Islet precursor cell (in vitro differentiated cells): Measurements from ENCODE around the gene BOLA2B.
"Not testable (repeated sequence)": the region's sequence is repeated elsewhere in the genome, so short reads cannot be mapped to it uniquely, and the experiment has no call there.

Experiments used
- DNase-seq: peaks from one replicate; pipeline ENCODE4 v3.0.0-alpha.2; 2018

BOLA2B gene

DNA sequence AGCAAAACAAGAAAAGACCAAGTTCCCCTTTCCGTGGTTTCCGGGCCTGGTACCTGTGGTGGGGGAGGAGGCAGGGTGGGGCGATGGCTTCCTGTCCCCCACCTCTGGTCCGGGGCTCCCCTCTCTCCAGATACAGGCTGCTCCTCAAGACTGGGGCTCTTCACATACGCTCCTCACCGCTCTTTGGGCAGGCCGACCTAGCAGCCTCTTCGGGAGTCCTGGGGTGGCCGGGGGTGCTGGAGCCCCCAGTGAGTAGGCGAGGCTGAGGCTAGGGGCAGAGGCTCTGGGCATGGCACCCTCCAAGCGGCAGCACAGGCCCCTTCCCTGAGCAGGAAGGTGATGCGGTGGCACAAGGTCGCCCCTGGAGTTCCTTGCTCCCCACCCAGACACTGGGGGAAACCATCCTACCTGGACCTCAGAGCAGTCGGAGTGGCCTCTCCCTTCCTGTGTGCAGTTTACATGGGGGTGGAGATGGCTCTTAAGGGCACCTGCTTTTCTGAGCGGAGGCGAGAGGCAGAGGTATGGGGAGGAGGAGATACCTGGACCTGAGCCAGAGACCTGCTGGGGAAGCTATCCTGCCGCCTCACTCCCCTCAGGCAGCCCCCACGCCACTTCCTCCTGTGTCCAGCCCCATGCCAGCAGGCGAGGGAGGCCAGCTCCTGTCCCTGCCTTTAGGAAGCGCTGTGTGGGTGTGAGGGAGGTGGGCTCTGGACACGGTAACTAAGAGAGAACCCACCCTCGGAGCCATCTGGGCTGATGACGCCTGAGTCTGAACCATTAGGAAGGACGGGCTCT is 9.2 kb downstream of the BOLA2B start:
- no peak for DNase-seq

DNA sequence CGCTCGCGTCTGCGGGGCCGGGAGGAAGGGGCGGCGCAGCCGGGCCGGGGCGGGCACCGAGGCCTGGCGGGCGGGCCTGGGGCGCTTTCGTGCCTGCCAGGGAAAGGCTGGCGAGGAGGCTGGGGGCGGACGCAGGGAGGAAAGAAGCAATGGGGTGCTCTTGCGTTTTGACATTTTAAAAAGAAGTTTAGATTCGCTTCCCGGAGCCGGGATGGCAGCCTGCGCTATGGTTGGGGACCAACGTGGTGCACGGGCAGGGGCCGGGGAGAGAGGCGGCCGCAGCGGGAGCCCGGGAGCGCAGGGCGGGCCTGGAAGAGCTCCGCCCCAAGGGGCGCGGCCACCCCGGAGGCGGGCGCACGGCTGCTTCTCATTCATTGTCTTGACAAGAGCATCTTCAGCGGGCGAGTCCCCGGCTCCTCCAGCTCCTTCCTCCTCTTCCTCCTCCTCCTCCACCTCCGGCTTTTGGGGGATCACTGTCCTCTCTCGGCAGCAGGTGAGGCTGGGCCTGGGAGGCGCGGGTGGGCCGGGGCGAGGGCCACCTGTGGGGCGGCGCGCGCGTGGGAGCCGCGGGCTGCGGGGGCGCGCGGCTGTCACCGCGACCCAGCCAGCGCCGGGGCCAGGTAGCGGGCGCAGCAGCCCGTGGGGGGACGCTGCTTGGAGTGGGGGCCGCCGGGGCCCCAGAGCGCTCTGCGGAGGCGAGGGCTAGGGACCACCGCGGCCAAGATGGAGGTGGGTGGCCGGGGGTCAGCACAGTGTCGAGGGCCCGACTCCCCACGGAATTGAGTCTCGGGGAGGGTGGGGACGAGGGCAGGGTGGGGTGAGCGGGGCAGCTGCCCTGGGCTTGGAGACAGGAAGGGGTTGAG is 10.0 kb downstream of the BOLA2B start, which contains the start of gene CORO1A:
Gene CORO1A, plus strand, starts transcription at position 370 of the 863 bp plus-strand sequence. CDS start 1,608 bp downstream, outside the sequence.
- peak; percentile 91 for DNase-seq

DNA sequence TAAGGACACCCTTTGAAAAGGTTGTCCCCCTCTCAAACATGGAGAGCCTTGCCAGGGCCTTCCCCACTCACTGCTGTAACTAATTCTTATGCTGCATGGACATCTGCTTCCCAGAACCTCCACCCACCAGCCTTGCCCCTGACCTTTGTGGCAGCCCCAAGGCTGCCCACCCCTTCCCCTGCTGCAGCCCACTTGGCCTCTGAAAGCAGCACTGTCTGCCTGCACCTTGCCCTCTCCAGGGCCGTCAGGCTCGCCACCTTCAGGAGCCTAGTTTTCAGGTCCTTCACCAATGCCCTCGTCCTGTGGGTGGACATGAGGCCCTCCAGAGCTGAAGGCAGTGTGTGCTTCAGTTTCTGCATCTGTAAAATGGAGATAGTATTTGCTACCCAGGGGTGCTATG is 12.7 kb downstream of the BOLA2B start:
- no peak for DNase-seq

DNA sequence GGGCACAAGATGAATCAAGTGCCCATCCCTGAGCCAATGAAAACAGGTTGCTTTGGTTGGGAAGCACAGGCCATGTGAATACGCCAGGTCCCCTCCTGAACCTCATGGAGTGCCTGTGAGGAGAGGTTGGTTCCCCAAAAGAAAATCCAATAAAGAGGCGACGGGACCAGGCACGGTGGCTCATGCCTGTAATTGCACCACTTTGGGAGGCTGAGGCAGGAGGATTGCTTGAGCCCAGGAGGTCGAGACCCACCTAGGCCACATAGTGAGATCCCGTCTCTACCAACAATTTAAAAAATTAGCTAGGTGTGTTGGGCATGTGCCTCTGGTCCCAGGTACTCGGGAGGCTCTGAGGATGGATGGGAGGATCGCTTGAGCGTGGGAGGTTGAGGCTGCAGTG is 13.5 kb downstream of the BOLA2B start:
- DNase-seq: no peak

DNA sequence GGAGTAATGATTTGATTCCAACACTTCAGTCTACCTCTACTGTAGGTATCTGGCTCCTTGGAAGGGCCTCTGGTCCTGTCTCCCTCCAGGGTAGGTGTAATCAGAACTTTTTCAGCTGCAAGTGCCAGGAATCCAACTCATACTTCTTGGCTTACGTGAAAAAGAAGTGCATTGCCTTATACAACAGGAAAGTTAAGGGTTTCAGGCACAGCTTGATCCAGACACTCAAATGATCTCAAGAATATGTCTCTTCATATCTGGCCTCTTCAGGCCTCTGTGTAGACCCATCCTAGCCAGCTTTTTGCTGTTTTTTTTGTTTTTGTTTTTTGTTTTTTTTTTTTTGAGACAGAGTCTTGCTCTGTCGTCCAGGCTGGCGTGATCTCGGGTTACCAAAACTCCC is 14.3 kb downstream of the BOLA2B start:
- DNase-seq: no peak

DNA sequence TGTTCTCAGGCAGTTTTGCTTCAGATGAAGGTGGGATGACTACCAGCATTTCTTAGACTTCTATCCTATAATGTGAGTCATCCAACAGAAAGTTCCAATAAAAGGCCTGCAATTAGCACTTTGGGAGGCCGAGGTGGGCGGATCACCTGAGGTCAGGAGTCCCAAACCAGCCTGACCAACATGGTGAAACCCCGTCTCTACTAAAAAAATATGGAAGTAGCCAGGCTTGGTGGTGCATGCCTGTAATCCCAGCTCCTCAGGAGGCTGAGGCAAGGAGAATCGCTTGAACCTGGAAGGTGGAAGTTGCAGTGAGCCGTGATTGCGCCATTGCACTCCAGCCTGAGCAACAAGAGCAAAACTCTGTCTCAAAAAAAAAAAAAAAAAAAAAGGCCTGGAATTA is 16.6 kb downstream of the BOLA2B start:
- not testable (repeated sequence) for DNase-seq

DNA sequence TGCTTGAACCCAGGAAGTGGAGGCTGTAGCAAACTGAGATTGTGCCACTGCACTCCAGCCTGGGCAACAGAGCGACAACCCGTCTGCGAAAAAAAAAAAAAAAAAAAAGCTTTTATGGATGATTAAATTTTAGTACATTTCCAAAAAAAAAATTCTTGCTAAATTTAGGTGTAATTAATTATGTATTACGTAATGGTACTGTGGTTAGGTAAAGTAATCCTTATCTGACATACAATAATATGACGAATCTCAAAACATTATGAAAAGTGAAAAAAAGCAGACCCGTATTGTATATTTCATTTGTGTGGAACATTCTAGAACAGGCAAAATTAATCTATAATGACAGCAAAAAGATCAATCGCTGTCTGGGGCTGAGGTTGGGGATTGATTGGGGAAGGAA is 20.4 kb downstream of the BOLA2B start:
- no peak for DNase-seq

DNA sequence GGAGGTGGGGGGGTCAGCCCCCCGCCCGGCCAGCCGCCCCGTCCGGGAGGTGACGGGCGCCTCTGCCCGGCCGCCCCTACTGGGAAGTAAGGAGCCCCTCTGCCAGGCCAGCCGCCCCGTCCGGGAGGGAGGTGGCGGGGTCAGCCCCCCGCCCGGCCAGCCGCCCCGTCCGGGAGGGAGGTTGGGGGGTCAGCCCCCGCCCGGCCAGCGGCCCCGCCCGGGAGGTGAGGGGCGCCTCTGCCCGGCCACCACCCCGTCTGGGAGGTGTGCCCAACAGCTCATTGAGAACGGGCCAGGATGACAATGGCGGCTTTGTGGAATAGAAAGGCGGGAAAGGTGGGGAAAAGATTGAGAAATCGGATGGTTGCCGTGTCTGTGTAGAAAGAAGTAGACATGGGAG is 23.3 kb downstream of the BOLA2B start:
- not testable (repeated sequence) for DNase-seq

DNA sequence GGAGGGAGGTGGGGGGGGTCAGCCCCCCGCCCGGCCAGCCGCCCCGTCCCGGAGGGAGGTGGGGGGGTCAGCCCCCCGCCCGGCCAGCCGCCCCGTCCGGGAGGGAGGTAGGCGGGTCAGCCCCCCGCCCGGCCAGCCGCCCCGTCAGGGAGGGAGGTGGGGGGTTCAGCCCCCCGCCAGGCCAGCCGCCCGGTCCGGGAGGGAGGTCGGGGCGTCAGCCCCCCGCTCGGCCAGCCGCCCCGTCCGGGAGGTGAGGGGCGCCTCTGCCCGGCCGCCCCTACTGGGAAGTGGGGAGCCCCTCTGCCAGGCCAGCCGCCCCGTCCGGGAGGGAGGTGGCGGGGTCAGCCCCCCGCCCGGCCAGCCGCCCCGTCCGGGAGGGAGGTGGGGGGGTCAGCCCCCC is 24.1 kb downstream of the BOLA2B start:
- DNase-seq: not testable (repeated sequence)

DNA sequence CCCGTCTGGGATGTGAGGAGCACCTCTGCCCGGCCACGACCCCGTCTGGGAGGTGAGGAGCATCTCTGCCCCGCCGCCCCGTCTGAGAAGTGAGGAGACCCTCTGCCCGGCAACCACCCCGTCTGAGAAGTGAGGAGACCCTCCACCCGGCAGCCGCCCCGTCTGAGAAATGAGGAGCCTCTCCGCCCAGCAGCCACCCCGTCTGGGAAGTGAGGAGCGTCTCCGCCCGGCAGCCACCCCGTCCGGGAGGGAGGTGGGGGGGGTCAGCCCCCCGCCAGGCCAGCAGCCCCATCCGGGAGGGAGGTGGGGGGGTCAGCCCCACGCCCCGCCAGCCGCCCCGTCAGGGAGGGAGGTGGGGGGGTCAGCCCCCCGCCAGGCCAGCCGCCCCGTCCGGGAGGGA is 24.7 kb downstream of the BOLA2B start:
- DNase-seq: not testable (repeated sequence)

DNA sequence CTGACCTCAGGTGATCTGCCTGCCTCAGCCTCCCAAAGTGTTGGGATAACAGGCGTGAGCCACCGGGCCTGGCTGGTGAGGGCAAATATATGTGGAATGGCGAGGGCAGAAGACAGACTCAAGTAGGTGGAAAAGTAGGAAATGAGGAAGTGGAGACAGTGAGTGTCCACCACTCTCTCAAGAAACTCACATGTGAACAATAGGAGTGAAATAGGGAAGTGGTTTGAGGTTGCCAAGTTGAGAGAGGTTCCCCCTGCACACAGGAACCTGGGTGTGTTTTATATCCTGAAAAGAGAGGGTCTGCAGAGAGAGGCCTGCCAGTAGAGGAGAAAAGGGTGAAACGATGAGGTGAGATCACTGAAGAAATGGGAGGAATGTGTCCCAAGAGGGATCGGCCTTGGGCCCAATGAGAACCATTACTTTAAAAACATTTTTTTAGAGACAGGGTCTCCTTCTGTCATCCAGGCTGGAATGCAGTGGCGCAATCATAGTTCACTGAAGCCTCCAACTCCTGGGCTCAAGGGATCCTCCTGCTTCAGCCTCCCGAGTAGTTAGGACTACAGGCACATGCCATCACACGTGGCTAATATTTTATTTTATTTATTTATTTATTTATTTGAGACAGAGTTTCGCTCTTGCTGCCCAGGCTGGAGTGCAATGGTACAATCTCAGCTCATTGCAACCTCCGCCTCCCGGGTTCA is 27.1 kb downstream of the BOLA2B start:
- DNase-seq: no peak

DNA sequence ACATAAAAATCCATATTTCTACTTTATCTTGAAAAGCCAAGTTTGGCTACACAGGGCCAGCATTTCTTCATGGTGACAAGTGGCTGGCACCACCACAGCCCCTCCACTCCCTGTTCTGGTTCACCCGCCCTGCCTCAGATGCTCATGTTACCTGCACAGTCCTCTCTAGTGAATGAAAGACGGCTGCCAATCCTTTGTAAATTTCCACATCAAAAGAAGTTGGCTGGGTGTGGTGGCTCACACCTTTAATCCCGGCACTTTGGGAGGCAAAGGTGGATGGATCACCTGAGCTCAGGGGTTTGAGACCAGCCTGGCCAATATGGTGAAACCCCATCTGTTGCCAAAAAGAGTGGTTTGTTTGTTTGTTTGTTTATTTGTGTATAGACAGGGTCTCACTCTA is 29.9 kb downstream of the BOLA2B start:
- no peak for DNase-seq

DNA sequence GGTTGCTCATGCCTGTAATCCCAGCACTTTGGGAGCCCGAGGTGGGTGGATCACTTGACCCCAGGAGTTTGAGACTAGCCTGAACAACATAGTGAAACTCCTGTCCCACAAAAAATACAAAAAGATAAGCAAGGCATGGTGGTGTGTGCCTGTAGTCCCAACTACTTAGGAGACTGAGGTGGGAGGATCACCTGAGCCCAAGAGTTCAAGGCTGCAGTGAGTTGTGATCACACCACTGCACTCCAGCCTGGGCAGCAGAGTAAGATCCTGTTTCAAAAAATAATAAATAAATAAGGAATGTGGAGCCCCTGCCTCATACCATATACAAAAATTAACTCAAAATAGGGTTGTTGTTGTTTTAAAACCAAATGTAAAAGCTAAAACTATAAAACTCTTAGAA is 36.3 kb downstream of the BOLA2B start:
- DNase-seq: no peak

DNA sequence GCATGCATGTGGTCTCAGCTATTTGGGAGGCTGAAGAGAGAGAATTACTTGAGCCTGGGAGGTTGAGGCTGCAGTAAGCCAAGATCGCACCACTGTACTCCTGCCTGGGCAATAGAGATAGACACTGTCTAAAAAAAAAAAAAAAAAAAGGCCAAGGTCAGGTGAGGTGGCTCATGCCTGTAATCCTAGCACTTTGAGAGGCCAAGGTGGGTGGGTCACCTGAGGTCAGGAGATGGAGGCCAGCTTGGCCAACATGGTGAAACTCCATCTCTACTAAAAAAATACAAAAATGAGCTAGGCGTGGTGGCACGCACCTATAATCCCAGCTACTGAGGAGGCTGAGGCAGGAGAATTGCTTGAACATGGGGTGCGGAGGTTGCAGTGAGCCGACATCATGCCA is 38.3 kb downstream of the BOLA2B start:
- no peak for DNase-seq

DNA sequence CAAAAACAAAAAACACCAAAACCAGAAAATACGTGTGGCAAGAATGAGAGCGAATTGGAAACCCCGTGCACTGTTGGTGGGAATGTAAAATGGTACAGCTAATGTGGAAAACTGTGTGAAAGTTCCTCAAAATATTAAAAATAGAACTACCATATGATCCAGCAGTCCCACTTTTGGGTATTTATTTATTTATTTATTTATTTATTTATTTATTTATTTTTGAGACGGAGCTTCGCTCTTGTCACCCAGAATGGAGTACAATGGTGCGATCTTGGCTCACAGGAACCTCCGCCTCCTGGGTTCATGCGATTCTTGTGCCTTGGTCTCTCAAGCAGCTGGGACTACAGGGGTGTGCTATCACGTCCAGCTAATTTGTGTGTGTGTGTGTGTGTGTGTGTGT is 40.9 kb downstream of the BOLA2B start:
- no peak for DNase-seq

DNA sequence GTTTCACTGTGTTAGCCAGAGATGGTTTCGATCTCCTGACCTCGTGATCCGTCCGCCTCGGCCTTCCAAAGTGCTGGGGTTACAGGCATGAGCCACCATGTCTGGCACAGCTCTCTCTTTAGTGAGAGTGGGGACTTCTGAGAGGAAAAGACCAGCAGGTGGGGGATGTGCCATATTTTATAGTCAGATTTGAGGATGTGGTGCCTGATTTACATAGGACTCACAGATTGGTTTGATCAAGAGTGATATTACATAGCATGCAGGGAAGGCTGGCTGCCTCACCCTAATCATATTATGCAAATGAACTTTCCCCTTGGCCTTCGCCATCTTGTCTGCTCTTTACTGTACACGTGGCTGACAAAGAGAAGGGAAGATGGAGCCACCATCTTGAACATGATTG is 42.4 kb downstream of the BOLA2B start:
- DNase-seq: no peak

DNA sequence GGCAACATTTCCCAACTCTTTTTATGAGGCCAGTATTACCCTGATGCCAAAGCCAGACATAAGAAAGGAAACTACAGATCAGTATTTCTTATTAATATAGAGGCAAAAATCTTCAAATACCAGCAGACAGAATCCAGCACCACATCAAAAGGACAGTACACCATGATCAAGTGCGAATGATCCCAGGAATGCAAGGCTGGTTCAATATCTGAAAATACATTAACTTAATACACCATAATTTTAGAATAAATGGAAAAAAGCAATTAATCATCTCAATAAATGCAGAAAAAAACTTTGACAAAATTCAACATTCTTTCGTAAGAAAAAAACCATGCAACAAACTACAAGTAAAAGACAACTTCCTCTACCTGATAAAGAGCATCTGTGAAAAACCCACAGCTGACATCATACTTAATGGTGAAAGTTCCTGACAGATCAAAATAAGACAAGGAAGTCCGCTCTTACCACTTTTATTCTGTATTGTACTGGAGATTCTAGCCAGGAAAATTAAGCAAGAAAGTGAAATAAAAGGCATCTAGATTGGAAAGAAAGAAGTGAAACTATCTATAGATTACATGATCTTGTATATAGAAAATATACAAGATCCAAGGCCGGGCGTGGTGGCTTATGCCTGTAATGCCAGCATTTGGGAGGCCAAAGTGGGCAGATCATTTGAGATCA is 44.1 kb downstream of the BOLA2B start:
- no peak for DNase-seq

DNA sequence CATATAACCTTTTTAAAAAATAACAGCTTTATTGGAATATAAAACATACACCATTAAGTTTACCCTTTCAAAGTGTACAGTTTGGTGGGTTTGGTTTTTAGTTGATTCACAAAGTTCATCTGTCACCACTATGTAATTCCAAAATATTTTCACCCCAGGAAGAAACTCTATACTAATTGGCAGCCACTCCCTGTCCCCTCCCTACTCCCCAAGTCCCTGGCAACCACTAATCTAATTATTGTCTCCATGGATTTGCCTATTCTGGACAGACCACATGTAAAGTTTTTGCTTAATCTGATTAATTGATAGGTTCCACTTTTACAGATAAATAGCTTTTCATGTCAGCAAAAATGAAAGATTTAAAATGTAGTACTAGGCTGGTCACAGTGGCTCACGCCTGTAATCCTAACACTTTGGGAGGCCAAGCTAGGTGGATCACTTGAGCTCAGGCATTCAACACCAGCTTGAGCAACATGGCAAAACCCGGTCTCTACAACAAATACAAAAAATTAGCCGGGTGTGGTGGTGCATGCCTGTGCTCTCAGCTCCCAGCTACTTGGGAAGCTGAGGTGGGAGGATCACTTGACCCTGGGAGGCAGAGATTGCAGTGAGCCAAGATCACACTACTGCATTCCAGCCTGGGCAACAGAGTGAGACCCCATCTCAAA is 45.5 kb downstream of the BOLA2B start:
- DNase-seq: no peak

DNA sequence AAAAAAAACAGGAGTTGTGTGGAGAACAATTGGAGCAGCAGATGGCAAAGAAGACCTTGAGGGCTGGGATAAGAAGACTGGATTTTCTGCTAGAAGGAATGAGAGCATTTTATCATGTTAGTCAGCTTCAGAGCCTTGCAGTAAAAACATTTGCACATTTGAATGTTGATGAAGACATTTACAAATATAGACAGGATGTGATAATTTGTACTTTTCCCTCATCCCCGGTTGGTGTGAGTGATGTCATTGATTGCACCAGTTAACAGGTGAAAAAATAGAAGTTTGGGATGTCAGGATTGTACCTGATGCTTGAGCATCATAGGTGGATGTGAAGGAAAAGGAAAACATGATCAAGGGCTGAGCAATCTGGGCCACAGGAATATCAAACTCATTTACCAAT is 47.8 kb downstream of the BOLA2B start:
- DNase-seq: no peak

DNA sequence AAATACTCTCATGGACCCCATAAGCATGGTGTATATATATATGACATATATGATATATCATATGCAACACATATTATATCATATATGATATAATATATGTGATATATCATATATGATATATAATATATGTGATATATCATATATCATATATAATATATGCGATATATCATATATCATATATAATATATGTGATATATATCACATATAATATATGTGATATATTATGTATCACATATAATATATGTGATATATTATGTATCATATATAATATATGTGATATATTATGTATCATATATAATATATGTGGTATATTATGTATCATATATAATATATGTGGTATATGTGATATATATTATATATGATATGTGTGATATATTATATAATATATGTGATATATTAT is 48.5 kb downstream of the BOLA2B start:
- no peak for DNase-seq

DNA sequence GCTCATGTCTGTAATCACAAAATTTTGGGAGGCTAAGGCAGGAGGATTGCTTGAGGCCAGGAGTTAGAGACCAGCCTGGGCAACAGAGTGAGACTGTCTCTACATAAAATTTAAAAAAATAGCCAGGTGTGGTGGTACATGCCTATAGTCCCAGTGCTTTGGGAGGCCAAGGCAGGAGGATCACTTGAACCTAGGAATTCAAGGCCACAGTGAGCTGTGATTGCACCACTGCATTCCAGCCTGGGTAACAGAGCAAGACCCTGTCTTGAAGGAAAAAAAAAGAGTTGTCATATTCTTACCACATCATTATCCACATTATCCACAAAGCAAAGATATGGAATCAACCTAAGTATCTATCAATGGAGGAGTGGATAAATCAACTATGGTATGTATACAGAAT is 49.4 kb downstream of the BOLA2B start:
- no peak for DNase-seq

DNA sequence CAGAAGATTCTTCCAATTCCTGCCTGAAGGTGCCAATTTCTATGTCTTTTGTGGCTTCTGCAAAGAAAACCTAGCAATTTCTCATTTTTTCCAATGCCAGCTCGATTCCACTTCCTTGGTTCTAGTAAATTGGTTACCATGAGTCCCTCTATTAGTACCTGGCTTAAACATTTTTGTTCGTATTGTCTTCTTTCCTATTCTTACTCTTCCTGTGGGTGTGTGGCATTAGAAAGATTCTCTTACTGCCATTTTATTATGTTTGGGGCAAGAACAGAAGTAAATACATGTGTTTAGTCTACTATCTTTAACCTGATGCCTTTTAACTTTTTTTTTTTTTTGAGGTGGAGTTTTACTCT is 50.1 kb downstream of the BOLA2B start:
- no peak for DNase-seq
